GM12874 (cell line): ENCODE measurements around the gene STAG3.

Experiments
- CTCF ChIP-seq: IDR thresholded peaks from 2 replicates; pipeline ENCODE4 v1.5.1; 2011; ENCODE audit warnings: low read depth, mild to moderate bottlenecking, control low read depth, low read length, moderate library complexity; ENCODE audit not compliant: insufficient read depth

The STAG3 gene

GRCh38 chr7:100222445-100223132 is 44.9 kb downstream of the STAG3 start:
- no peak for TF ChIP-seq CTCF

- no peak for TF ChIP-seq CTCF
These were observed 69.5 kb downstream of the STAG3 start for GRCh38 chr7:100247152-100247757.

- TF ChIP-seq CTCF = no peak
These were observed 70.8 kb downstream of the STAG3 start for GRCh38 chr7:100248483-100248882.

GRCh38 chr7:100257017-100257416 is 79.3 kb downstream of the STAG3 start:
- TF ChIP-seq CTCF = no peak
